T-helper 9 cell (primary cell): ENCODE results near the gene LSAMP.

ENCODE experiments used
- DNase-seq: peaks from one replicate; pipeline ENCODE4 v3.0.0-alpha.2; 2020

The LSAMP gene

GRCh38 chr3:116000311-116000710 lies 445.0 kb downstream of the LSAMP start:
- DNase-seq = no peak

- no peak for DNase-seq
These were observed 445.7 kb downstream of the LSAMP start for GRCh38 chr3:115999613-116000012.

- DNase-seq = no peak
These were observed 446.2 kb downstream of the LSAMP start for GRCh38 chr3:115999001-115999585.

- DNase-seq = no peak
These were observed 448.7 kb downstream of the LSAMP start for GRCh38 chr3:115996420-115997108.

- DNase-seq = no peak
These were observed 454.6 kb downstream of the LSAMP start for GRCh38 chr3:115990669-115991068.

- no peak for DNase-seq
These were observed 455.4 kb downstream of the LSAMP start for GRCh38 chr3:115989684-115990421.

GRCh38 chr3:115986555-115987207 lies 458.6 kb downstream of the LSAMP start:
- no peak for DNase-seq

- no peak for DNase-seq
These were observed 462.7 kb downstream of the LSAMP start for GRCh38 chr3:115982629-115983028.

- DNase-seq = no peak
These were observed 463.2 kb downstream of the LSAMP start for GRCh38 chr3:115982108-115982507.

- no peak for DNase-seq
These were observed 464.6 kb downstream of the LSAMP start for GRCh38 chr3:115980709-115981108.

- no peak for DNase-seq
These were observed 467.4 kb downstream of the LSAMP start for GRCh38 chr3:115977866-115978265.

GRCh38 chr3:115975796-115976195 lies 469.5 kb downstream of the LSAMP start:
- no peak for DNase-seq

- no peak for DNase-seq
These were observed 469.9 kb downstream of the LSAMP start for GRCh38 chr3:115975353-115975752.

- no peak for DNase-seq
These were observed 470.3 kb downstream of the LSAMP start for GRCh38 chr3:115974940-115975339.

- DNase-seq = no peak
These were observed 476.4 kb downstream of the LSAMP start for GRCh38 chr3:115968871-115969270.

GRCh38 chr3:115961380-115961779 lies 483.9 kb downstream of the LSAMP start:
- no peak for DNase-seq

- DNase-seq = no peak
These were observed 484.5 kb downstream of the LSAMP start for GRCh38 chr3:115960799-115961198.

GRCh38 chr3:115958526-115958925 lies 486.8 kb downstream of the LSAMP start:
- DNase-seq = no peak

- no peak for DNase-seq
These were observed 498.0 kb downstream of the LSAMP start for GRCh38 chr3:115947325-115947724.

GRCh38 chr3:115943579-115943978 lies 501.7 kb downstream of the LSAMP start:
- no peak for DNase-seq

- DNase-seq = no peak
These were observed 508.2 kb downstream of the LSAMP start for GRCh38 chr3:115937054-115937453.

GRCh38 chr3:115932807-115933206 lies 512.5 kb downstream of the LSAMP start:
- DNase-seq = no peak

GRCh38 chr3:115931581-115931980 lies 513.7 kb downstream of the LSAMP start:
- DNase-seq = no peak

GRCh38 chr3:115930922-115931321 lies 514.4 kb downstream of the LSAMP start:
- no peak for DNase-seq
